GM21786 (cell line): Measurements from ENCODE around the gene TCN2.
"Not testable (repeated sequence)": the region's sequence is repeated elsewhere in the genome, so short reads cannot be mapped to it uniquely, and the experiment has no call there.

ENCODE experiments used
- ATAC-seq: cut with Tn5 transposase; IDR thresholded peaks from one replicate; pipeline ENCODE4 v1.9.1; 2021; ENCODE audit not compliant: unreplicated experiment

TCN2 gene

DNA sequence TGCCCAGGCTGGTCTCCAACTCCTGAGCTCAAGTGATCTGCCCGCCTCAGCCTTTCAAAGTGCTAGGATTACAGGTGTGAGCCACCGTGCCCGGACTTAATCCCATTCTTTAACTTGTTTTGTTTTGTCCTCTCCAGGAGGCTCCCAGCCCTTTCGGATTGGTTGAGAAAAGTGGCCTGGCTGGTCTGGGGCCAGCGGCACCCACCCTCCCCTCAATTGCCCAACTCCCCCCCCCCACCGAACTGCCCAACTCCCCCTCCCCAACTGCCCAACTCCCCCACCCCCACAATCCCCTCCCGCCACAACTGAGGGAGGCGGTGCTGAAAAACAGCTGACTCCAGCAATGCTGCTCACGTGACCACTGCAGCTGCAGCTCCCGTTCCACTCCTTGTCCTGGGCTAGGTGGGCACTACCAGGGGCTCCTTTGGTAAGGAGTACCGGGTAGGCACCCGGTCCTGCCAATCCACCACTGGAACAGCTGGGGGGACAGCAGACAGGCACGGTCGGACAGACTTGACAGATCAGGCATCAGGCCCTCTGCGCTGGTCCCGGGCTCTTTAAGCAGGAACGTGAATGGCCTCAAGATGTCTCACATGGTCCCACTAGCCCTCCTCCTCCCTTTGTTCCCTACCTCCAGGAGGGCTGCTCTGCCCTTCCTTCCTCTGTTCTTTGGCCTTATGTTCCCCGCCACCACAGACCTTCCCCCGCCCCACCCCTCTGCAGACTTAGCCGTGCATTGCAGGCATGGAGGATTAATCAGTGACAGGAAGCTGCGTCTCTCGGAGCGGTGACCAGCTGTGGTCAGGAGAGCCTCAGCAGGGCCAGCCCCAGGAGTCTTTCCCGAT is at the start of gene TCN2:
TSS of gene TCN2 (plus strand) at position 720 of the 845 bp plus-strand sequence. CDS start 158 bp downstream, outside the sequence.
- ATAC-seq = peak; percentile 47

DNA sequence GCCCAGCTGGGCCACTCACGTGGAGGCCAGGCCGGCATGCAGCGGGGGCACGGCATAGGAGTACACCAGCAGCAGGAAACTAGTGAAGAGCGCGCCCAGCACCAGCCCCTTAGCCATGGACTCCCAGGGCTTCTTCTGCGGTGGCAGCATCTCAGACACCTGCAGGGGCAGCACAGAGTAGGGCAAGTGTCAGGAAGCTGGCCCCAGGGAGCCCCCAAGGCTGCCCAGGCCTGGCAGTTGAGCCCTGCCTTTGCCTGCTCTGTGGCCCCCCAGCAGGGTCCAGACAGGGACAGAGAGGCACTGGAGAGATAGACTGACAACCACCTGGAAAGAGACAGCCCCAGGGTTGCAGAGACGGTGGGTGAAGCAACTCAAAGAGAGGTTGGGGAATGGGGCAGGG is 49.7 kb upstream of the TCN2 start:
- ATAC-seq = no peak

DNA sequence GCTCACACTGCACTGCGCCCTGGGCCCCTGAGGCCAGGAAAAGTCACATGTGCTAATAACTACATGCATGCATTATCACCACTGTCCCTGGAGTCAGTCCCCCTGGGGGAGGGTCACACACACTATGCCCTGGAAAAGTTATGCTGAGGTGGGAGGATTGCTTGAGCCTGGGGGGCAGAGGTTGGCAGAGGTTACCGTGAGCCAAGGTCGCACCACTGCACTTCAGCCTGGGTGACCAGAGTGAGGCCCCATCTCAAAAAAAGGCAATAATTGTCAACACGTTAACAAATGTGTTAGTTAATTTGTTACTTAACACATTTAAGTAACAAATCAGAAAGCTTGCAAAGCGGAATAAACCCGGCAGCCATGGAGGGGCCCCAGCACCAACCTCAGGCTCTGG is 47.1 kb upstream of the TCN2 start:
- no peak for ATAC-seq

DNA sequence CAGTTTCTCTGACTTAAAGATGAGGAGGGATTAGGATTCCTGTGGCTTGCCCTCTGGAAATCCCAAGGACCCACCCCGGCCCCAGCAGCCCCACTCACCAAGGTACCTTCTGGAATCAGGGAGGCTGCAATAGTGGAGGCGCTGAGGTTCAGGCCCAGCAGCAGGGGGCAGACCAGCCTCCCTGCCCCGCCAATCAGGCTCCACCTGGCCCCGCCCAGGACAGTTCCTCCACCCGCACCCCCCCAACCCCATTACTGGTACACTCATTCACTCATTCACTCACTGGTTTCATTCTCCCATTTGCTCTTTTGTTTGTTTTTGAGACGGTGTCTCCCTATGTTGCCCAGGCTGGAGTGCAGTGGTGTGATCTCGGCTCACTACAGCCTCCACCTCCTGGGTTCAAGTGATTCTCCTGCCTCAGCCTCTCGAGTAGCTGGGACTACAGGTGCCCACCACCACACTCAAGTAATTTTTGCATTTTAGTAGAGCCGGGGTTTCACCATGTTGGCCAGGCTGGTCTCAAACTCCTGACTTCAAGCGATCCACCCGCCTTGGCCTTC is 46.3 kb upstream of the TCN2 start:
- ATAC-seq = not testable (repeated sequence)

DNA sequence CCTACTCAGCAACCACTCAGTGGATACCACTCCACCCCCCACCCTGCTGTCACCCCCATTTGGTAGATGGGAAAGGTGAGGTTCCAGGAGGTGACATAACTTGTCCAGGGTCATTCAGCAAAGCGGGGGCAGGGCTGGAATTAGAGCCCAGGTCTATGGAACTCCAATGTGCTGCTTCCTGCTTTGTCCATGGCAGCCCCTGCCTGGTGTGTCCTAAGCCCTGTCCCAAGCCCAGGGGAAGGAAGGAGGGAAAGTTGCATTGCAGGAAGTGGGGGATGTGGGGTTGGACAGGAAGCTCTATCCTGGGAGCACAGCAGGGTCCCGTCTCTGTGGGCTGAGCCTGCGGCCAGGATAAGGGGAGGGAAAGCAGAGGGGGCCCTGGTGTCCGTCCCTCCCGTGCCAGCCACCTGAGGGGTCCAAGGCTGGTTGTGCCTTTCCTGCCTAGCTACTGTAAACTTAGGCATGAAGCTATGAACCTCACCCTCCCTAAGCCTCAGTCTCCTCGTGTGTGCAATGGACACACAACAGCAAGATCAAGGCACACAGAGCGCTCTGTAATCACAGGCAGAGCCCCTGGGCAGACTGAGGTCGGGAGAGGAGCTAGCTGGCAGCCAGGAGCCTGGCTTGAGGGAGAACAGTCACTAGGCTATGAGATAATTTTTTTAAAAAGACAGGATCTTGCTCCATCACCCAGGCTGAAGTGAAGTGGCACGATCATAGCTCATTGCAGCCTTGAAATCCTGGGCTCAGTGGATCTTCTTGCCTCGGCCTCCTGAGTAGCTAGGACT is 45.4 kb upstream of the TCN2 start:
- no peak for ATAC-seq

DNA sequence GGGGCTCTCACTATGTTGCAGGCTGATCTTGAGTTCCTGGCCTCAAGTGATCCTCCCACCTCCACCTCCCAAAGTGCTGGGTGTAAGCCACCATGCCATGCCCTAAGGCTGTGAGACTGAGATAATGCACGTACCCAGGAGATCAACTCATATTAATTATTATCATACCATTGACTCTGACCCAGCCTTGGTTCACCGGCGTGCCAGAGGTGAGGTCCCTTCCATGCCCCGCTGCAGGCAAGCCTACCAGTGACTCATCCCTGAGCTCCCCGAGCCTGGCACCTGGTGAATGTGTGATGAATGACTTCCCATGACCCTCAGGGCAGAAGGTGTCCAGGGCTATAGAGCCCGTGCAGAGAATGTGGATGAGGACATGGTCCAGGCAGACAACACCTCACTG is 44.6 kb upstream of the TCN2 start:
- no peak for ATAC-seq

DNA sequence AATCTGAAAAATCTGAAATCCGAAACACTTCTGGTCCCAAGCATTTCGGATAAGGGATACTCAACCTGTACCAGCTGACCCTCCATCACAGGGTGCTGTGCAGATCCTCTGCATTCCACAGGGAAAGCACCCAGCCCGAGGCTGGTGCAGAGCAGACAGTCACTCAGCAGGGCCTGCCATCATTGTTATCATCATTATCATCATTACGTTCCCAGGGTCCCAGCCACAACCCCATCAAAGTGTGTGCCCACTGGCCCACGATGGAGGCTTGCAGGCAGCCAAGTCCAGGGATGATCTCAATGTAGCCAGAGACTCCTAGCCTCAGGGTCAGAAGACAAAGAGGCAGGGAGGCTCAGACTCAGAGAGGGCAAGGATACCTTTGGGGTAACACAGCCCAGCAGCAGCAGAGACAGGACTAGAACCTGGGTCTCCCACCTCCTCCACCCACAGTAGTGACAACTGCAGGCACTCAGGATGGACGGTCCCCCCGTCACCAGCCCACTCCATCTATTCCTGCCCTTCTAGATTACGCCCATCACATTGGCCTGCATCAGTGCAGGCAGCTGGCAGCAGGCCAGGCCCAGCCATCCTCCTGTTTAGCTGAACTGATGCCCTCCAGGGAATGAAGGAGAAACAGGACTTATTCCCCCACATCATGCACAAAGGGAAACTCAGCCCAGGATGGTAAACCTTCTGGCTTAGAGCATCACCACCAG is 42.8 kb upstream of the TCN2 start:
- no peak for ATAC-seq

DNA sequence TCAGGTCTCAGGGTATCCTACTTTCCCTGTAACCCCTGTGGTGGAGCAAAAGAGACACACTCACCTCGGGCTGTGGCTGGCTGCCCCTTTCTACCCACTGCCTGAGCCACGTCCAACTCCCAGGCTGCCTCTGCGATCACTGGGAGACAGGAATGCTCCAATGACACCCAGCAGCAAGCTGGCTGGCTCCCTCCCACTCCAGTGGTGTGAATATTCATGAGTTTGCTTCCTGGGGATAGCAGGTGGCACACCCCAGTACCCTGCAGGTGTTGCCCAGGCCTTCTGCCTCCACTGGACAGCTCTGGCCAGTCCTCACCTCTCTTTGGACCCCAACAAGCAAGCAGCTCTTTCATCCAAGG is 42.2 kb upstream of the TCN2 start:
- ATAC-seq = no peak

DNA sequence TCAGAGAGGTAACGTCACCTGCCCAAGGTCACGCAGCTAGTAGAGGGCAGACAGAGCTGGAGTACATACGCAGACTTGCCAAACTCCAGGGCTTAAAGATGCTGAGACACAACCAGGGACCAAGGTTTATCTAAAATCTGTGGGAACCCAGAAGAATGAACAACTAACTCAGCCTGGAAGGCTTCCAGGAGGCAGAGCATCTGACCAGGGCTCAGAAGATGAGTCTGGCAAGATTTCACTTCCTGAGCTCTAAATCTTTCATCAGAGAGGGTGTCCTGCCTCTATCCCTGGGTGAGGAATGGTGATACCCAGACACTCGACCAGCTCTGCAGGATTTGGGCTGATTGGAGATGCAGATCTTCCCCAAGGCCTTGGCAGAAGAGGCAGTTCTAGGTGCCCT is 41.6 kb upstream of the TCN2 start:
- ATAC-seq = no peak

DNA sequence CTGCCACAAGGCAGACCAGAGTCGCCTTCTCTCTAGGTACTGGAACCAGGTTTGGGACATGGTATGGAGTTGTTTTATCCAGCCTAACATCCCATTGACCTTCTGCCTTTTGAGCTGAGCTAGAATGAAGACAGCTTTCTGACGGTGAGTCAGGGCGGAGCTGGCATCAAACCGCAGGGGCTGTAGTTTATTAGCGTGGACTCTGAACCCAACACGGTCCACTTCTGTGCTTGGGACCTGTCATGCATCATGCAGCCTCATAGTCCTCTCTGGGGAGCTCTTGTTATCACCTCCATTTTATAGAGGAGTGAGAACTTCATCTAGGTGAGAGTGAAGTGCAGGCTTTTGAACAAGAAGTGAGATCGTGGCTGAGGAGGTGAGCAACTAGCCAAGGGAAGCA is 40.8 kb upstream of the TCN2 start:
- no peak for ATAC-seq

DNA sequence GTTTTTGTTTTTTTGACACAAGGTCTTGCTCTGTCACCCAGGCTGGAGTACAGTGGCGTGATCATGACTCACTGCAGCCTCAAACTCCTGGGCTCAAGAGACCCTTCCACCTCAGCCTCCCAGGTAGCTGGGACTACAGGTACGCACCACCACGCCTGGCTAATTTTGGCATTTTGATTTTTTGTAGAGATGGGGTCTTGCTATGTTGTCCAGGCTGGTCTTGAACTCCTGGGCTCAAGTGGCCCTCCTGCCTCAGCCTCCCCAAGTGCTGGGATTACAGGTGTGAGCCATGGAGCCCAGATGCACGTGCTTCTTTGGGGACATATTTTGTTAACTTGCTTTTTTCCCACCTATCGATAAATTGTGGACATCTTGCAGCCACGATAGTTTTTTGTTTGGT is 39.7 kb upstream of the TCN2 start:
- ATAC-seq = not testable (repeated sequence)

DNA sequence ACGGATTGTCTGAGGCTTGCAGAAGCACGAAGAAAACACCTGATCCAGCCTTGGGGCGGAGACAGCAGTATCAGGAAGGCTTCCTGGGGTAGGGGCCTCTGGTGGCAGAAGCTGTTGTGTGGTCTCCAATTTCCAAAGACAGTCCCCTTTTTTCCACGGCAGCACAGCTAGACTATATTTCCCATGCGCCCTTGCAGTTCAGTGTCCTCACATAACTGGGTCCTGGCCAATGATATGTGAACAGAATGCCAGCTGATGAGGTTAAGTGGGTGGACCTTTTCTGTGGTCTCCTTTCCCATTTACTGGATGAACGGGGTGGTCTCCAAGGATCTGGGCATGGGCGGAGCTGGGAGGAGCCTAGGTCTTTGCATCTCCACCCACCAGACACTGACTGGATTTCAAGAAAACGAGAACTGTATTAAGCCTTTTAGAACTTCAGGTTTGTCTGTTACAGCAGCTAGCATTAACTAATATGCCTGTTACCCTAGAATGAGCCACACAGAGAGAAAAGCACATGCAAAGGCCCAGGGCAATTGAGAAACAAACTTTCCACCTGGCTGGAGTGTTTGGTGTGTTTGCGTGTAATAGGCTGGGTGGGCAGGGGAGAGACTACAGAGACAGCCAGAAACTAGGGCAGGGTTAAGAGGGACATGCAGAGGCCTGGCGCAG is 38.7 kb upstream of the TCN2 start:
- no peak for ATAC-seq

DNA sequence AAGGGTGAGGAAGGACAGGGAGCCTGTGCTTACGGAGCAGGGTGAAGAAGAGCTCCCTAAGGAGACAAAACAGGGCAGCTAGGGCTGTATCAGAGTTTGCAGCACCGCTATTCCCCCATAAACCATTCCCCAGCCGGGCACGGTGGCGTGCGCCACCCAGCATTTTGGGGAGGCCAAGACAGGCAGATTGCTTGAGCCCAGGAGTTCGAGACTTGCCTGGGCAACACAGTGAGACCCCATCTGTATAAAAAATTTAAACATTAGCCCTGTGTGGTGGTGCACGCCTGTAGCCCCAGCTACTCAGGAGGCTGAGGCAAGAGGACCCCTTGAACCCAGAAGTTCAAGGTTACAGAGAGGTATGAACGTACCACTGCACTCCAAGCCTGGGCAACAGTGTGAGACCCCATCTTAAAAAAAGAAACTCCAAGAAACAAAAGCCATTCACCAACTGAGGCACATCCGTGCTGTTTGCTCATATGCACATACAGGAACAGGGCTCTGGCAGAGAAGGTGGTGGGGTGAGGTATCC is 37.2 kb upstream of the TCN2 start:
- no peak for ATAC-seq

DNA sequence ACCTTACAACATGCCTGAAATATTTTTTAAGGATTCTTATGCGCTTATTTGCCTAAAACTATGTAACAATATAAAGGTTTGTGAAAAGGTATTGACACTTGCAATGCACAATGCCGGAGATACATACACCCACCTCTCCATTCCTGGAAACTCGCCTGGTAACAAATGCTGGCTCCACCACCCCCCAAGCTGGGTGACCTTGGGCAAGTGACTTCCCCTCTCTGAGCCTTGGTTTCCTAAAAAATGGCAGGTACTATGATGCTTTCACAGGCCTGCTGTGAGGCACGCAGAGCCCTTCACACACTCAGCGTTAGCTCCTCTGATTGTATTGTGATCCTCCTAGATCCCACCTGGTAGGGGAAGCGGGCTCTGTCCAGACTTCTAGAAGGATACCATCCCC is 34.8 kb upstream of the TCN2 start:
- no peak for ATAC-seq

DNA sequence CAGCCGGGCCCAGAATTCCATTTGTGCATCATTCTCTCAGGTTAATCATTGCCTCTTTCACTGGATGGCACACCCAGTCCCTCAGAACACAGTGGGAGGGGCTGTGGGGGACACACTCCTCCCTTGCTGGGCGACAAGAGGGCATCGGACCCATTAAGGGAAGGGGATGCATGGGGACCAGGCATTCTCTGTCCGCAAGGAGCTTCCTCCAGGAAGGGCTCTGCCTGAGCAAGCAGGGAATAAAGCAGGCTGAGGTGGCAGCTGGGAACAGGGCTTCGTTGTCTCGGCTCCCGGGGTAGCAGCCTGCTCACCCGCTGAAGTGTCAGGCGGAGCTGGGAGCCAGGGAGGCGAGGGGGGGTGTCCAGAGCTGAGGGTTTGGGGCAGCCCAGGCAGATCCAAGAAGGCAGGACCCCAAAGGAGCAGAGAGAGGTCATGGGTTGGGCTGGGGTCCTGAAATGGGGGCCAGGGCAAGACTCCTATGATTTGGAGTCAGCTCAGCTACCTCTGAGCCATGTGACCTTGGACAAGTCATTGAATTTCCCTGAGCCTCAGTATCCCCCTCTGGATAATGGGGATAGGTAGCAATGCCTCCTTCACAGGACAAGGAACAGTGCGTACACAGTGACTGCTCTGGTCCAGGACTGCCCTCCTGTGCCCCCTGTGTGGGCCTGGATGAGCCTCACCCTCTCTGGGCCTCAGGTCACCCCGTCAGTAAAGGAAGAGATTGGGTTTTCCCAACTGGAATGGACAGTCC is 34.0 kb upstream of the TCN2 start:
- ATAC-seq = no peak

DNA sequence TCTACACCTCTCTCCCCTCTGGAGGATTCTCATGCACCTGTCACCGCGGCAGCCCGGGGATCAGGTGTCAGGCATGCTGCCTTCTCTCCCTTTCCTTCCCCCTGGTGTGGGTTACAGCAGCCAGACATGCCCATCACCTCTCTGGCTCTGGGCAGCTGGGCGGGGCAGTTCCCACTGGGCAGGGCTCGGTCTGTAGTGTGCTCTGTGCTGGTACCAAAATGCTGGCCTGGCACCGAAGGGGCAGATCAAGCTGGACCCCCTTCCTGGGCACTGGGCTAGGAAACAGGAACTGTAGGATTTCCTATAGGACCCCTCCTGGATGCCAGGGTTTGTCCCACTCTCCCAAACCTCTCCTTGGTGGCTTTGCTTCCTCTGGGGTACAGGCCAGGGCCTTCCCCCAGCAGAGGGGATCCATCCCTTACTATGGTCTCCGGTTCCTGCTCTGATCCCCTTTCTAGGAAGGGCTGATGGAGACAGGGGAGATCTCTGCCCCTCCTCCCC is 33.3 kb upstream of the TCN2 start:
- ATAC-seq = no peak

DNA sequence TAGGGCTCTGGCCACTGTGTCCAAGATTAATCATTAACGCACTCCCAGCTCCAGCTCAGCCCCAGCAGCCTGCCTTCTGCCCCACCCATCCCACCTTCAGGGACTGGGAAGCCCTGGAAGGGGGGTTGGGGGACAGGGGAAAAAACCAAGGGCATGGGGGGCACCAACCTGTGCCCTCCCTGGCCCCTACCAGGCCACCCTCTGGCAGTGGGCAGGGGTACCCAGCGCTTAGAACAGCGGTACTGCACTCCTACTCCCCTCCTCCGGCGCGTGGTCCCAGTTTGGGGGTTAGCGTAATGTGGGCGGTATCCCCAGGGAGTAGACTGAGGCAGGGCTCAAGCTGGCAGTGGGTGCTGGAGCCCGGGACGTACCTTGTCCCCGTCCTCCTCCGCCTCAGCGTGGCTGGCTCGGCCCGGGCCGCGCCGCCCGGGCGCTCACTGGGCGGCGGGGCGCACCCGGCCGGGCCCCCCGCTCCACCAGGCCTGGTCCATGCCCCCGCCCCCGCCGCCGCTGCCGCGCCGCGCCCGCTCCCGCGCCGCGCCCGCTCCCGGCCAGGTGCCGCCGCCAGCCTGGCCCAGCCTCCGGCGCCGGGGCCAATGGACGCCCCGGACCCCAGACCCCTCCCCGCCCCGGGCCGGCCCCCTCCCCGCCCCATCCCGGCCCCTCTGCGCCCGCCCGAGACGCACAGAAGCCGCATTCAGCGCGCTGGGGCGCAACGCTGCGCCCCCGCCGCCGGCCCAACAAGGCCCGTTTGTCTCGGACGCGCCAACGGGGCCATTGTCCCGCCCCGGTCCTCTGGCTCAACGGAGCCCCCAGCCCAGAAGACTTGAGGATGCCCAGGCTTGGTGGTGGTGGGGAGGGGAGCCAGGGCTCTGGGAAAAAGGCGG is 32.6 kb upstream of the TCN2 start, which contains the start of gene GAL3ST1:
TSS of gene GAL3ST1 (minus strand) at position 571 of the 887 bp plus-strand sequence. CDS start 17,273 bp downstream, outside the sequence.
- ATAC-seq = no peak

DNA sequence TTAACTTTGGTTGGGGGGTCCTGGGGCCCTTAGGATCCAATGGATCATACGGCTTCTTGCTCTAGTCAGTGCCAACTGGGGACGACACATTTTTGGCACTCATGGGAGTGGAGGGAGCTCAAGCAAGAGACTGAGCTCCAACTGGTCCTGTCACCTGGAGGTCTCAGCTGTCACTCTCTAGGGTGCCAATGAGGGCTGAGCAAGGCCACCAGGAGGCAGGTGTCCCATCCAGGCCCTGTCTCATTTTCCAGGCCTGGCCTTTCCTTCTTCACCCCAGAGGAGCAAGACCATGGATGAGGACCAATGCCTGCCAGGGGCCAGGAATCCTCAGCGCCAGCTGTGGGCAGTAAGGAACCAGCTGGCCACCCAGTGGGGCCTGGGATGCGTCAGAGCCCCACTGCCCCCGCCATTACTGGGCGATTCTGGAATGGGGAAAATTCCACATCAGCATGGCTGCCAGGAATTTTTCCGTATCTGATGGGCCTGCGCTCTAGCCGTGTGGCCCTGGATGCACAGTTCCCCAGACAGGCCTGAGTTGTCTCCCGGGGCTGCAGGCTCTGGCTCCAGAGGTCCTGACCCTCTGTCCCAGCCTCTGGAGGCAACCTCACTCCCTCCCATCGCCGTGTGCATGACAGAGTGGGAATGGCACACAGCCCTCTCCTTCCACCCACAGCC is 31.8 kb upstream of the TCN2 start:
- no peak for ATAC-seq
